ENCODE data around the gene BLM. TPM values are rescaled to one million over a fixed set of nuclear protein-coding genes. Genes with fewer than 3 reads are reported as not detected.
"Not testable (repeated sequence)": the region's sequence is repeated elsewhere in the genome, so short reads cannot be mapped to it uniquely, and the experiment has no call there.

The BLM gene
- polyA plus RNA-seq, 1 of the 3 experiments (the other 2 are of a cell fraction): 2.7 TPM

DNA sequence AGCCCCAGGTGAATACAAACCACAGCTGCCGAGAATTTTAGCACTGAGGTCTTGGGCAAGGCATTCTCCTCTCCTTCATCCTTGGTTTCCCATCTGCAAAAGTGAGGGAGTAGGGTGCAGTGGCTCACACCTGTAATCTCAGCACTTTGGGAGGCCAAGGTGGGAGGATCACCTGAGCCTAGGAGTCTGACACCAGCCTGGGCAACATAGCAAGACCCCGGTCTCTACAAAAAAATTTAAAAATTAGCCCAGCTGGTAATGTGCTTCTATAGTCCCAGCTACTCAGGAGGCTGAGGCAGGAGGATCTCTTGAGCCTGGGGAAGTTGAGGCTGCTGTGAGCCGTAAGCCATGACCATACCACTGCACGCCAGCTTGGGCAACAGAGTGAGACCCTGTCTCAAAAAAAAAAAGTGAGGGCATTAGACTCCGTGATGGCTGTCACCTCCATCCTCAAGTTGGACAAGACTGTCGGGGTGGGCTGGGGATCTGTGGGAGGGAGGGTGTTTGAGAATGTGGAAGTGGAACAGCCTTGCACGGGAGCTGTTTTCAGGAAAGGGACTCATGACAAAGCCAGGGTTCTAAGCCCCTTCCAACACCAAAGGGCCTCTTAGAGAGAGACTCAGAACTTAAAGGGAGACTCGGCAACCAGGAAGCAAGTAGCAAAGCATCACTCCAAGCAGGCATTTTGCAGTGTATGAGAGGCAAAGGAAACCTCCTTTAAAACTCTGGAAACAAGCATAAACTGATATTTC lies 105.2 kb downstream of the BLM start (continued):
- TF ChIP-seq POLR2AphosphoS5 (IDR thresholded peaks at IDR 0.05; ENCODE audit: low read depth, low read length) (no peak), JUND (IDR thresholded peaks at IDR 0.05) (no peak), YY1 (IDR thresholded peaks at IDR 0.05; ENCODE audit: low read depth) (no peak)

DNA sequence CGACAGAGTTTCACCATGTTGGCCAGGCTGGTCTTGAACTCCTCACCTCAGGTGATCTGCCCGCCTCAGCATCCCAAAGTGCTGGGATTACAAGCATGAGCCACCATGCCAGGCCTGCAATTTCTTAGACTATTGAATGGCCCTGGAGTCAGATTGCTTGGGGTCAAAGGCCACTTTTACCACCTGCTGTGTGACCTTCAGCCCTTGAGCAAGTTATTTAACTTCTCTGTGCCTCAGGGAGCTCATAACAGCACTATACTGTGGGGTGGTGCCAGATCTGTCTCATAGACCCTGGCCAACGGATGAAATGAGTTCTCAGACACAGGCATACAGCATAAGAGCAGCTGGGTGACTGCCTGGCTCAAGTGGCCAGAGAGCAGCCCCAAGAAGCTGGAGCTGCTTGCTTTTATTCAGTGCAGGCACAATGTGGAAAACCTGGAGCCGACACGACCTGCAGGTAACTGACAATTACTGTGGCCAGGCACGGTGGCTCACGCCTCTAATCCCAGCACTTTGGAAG lies 106.4 kb downstream of the BLM start:
- Histone ChIP-seq H3K9me2 (no peaks in the 10 kb centered on the region), H3K27me3 (ENCODE audit: insufficient read depth) (no peaks in the 10 kb centered on the region), H4K20me1 (ENCODE audit: insufficient read depth) (no peaks in the 10 kb centered on the region), H2AFZ (ENCODE audit: low read depth) (no peak overlapping the region), H3K27ac (ENCODE audit: low read depth in 2 of 2, low read length in 1 of 2) (no peak overlapping the region), H3K4me1 (ENCODE audit: control insufficient read depth in 1 of 2, insufficient read depth in 2 of 2, low read depth in 1 of 2, low read length in 1 of 2) (peaks cover 0 to 11% of the 10 kb centered on the region in 2 experiments; a peak in 1 of 4 replicates), H3K36me3 (replicated peaks in 1 of 2; ENCODE audit: control insufficient read depth in 1 of 2, insufficient read depth in 2 of 2, low read length in 1 of 2) (no peaks in the 10 kb centered on the region), H3F3A (replicated peaks; ENCODE audit: insufficient read depth) (no peaks in the 10 kb centered on the region), H3K9ac (no peak overlapping the region), H3K4me3 (ENCODE audit: low read depth in 2 of 2, low read length in 1 of 2) (no peak overlapping the region), H3K9me3 (no peaks in the 10 kb centered on the region), H3K79me2 (ENCODE audit: insufficient read depth) (no peaks in the 10 kb centered on the region), H3K4me2 (no peak overlapping the region)
- 80% methylated on average over 5 of the region's 7 CpGs for WGBS (ENCODE audit: low lambda C conversion rate)
- TF ChIP-seq NFIC (IDR thresholded peaks at IDR 0.05; ENCODE audit: borderline replicate concordance): no peak
- TF ChIP-seq TCF12 (IDR thresholded peaks at IDR 0.05): no peak
- no peak for TF ChIP-seq EP300 (IDR thresholded peaks at IDR 0.05; ENCODE audit: borderline replicate concordance in 1 of 2, low read depth in 1 of 2, low read length in 1 of 2)
- no peak for TF ChIP-seq MEF2A (IDR thresholded peaks at IDR 0.05; ENCODE audit: borderline replicate concordance, low read depth)
- TF ChIP-seq, protein P1, sequence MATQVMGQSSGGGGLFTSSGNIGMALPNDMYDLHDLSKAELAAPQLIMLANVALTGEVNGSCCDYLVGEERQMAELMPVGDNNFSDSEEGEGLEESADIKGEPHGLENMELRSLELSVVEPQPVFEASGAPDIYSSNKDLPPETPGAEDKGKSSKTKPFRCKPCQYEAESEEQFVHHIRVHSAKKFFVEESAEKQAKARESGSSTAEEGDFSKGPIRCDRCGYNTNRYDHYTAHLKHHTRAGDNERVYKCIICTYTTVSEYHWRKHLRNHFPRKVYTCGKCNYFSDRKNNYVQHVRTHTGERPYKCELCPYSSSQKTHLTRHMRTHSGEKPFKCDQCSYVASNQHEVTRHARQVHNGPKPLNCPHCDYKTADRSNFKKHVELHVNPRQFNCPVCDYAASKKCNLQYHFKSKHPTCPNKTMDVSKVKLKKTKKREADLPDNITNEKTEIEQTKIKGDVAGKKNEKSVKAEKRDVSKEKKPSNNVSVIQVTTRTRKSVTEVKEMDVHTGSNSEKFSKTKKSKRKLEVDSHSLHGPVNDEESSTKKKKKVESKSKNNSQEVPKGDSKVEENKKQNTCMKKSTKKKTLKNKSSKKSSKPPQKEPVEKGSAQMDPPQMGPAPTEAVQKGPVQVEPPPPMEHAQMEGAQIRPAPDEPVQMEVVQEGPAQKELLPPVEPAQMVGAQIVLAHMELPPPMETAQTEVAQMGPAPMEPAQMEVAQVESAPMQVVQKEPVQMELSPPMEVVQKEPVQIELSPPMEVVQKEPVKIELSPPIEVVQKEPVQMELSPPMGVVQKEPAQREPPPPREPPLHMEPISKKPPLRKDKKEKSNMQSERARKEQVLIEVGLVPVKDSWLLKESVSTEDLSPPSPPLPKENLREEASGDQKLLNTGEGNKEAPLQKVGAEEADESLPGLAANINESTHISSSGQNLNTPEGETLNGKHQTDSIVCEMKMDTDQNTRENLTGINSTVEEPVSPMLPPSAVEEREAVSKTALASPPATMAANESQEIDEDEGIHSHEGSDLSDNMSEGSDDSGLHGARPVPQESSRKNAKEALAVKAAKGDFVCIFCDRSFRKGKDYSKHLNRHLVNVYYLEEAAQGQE (IDR thresholded peaks at IDR 0.05; ENCODE audit: low read depth, low read length): no peak
- TF ChIP-seq SMC3 (IDR thresholded peaks at IDR 0.05; ENCODE audit: low read depth, low read length): no peak
- no peak for TF ChIP-seq MAX (IDR thresholded peaks at IDR 0.05; ENCODE audit: low read depth)
- TF ChIP-seq RAD21 (IDR thresholded peaks at IDR 0.05; ENCODE audit: low read length): no peak
- no peak for TF ChIP-seq RXRA (IDR thresholded peaks at IDR 0.05; ENCODE audit: borderline replicate concordance, low read depth)
- no peak for TF ChIP-seq FOSL2 (IDR thresholded peaks at IDR 0.05; ENCODE audit: borderline replicate concordance, low read depth)
- no peak for TF ChIP-seq RFX5 (IDR thresholded peaks at IDR 0.05; ENCODE audit: low read length)
- no peak for TF ChIP-seq ELF1 (IDR thresholded peaks at IDR 0.05)
- TF ChIP-seq EZH2phosphoT487 (IDR thresholded peaks at IDR 0.05; ENCODE audit: borderline replicate concordance, low read depth): no peak
- no peak for TF ChIP-seq USF1 (IDR thresholded peaks at IDR 0.05; ENCODE audit: borderline replicate concordance, low read depth)
- no peak for TF ChIP-seq GATA2 (CRISPR knock-in tag; IDR thresholded peaks at IDR 0.05)
- TF ChIP-seq, protein P2, sequence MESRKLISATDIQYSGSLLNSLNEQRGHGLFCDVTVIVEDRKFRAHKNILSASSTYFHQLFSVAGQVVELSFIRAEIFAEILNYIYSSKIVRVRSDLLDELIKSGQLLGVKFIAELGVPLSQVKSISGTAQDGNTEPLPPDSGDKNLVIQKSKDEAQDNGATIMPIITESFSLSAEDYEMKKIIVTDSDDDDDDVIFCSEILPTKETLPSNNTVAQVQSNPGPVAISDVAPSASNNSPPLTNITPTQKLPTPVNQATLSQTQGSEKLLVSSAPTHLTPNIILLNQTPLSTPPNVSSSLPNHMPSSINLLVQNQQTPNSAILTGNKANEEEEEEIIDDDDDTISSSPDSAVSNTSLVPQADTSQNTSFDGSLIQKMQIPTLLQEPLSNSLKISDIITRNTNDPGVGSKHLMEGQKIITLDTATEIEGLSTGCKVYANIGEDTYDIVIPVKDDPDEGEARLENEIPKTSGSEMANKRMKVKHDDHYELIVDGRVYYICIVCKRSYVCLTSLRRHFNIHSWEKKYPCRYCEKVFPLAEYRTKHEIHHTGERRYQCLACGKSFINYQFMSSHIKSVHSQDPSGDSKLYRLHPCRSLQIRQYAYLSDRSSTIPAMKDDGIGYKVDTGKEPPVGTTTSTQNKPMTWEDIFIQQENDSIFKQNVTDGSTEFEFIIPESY (IDR thresholded peaks at IDR 0.05; ENCODE audit: borderline replicate concordance, low read depth): no peak
- ChIA-PET POLR2A (no interaction called here), CTCF (interaction anchor here (1.5 kb wide), 1 partner anchor 16 kb away, joined by 3 read pairs; no protein-coding TSS in a partner anchor)
- no peak for DNase-seq

- H3K36me3 ChIP-seq (replicated peaks in 1 of 2; ENCODE audit: control insufficient read depth in 1 of 2, insufficient read depth in 2 of 2, low read length in 1 of 2); H3K27ac ChIP-seq (ENCODE audit: low read depth in 2 of 2, low read length in 1 of 2); H4K20me1 ChIP-seq (ENCODE audit: insufficient read depth); H3K9me3 ChIP-seq; H3K9ac ChIP-seq; CTCF ChIA-PET; DNase-seq; H3K9me2 ChIP-seq; H3K4me1 ChIP-seq (ENCODE audit: control insufficient read depth in 1 of 2, insufficient read depth in 2 of 2, low read depth in 1 of 2, low read length in 1 of 2); POLR2A ChIA-PET; H3K27me3 ChIP-seq (ENCODE audit: insufficient read depth); H3K4me2 ChIP-seq; H2AFZ ChIP-seq (ENCODE audit: low read depth); H3K79me2 ChIP-seq (ENCODE audit: insufficient read depth); H3F3A ChIP-seq (replicated peaks; ENCODE audit: insufficient read depth); H3K4me3 ChIP-seq (ENCODE audit: low read depth in 2 of 2, low read length in 1 of 2): not testable (repeated sequence)
- 83% methylated on average over 4 of the region's 49 CpGs for WGBS (ENCODE audit: low lambda C conversion rate)
Observed at GRCh38 chr15:90825115-90825899, 108.2 kb downstream of the BLM start.

All from SK-N-SH (cell line).